Panc1 (cell line): ENCODE measurements around the gene ATP2C1.

Source experiments
- CTCF ChIP-seq: fragments of 450-650 bp; IDR thresholded peaks from 2 replicates; pipeline ENCODE4 v1.5.1; 2017; ENCODE audit warnings: mild to moderate bottlenecking
- POLR2AphosphoS5 ChIP-seq: IDR thresholded peaks from 2 replicates; pipeline ENCODE4 v1.6.1; 2012; ENCODE audit warnings: mild to moderate bottlenecking, low read depth, low read length, moderate library complexity
- REST ChIP-seq, 2 experiments: IDR thresholded peaks; 2 replicates each; pipeline ENCODE4 v1.6.1; 2011 to 2012; ENCODE audit warnings: low read depth in 2 of 2, control low read depth in 1 of 2, low read length in 1 of 2, mild to moderate bottlenecking in 1 of 2, moderate library complexity in 1 of 2; ENCODE audit not compliant: insufficient read depth in 1 of 2
- SIN3A ChIP-seq: IDR thresholded peaks from 2 replicates; pipeline ENCODE4 v1.6.1; 2012; ENCODE audit warnings: low read depth, mild to moderate bottlenecking, low read length, moderate library complexity, borderline replicate concordance; ENCODE audit not compliant: insufficient read depth

GRCh38 chr3:130844462-130844861 lies 49.4 kb upstream of the ATP2C1 start:
- TF ChIP-seq CTCF, result no peak
- TF ChIP-seq POLR2AphosphoS5, result no peak
- TF ChIP-seq REST (IDR thresholded peaks at IDR 0.05; ENCODE audit: insufficient read depth in 1 of 2, low read depth in 2 of 2, low read length in 1 of 2), result no peak
- TF ChIP-seq SIN3A, result no peak
